ENCODE measurements around the gene ROM1. TPM values are rescaled to one million over a fixed set of nuclear protein-coding genes. Genes with fewer than 3 reads are reported as not detected.
A peak's percentile ranks its signal among the peaks of the same experiment; 100 is the strongest.

The ROM1 gene
- total RNA-seq = 1 to 10 TPM; 1.8 to 4.0 TPM

GRCh38 chr11:62612366-62613290 lies at the start of gene ROM1, which contains the start of gene EML3:
Gene ROM1 (plus strand): TSS chr11:62613257. CDS start chr11:62613282, 25 bp downstream.
Gene EML3 (minus strand): TSS chr11:62612775. CDS start chr11:62612457, 318 bp downstream.
- DNase-seq (peak; percentile 83 to 89 (median 85)), ATAC-seq (peak; percentile 79)
- peaks cover 0 to 3% of the 10 kb centered on the region in 2 donors for H3K36me3 ChIP-seq (replicated peaks in 1 of 2; ENCODE audit: insufficient read depth in 1 of 2, low read depth in 2 of 2)
- peaks cover 22% of the 10 kb centered on the region for H3K4me1 ChIP-seq
- TF ChIP-seq CTCF (IDR thresholded peaks at IDR 0.05) (peak; percentile 67 to 97 (median 95)), POLR2A (IDR thresholded peaks at IDR 0.05) (peak in 2 of 3 donors; percentile 8 to 28)
- H3K4me3 ChIP-seq = peak within 1 kb of the TSS; percentile 54 to 64
- H3K9me3 ChIP-seq = no peaks in the 10 kb centered on the region
- no peaks in the 10 kb centered on the region for H3K27me3 ChIP-seq
- 4 to 10% methylated on average over 2 to 57 of the region's 91 CpGs for WGBS, 2 donors
- peak within 1 kb of the TSS; percentile 82 to 96 (median 88) for H3K27ac ChIP-seq
- intact Hi-C loops (cut with DNase I) = no loop called here

- H3K4me1 ChIP-seq = peaks cover 13% of the 10 kb centered on the region
- no peak overlapping the region for H3K27ac ChIP-seq
- 64 to 69% methylated on average over 5 of the region's 5 CpGs for WGBS, 2 donors
- H3K9me3 ChIP-seq = no peaks in the 10 kb centered on the region
- intact Hi-C loops (cut with DNase I) = no loop called here
- ATAC-seq (no peak), DNase-seq (no peak)
- no peak overlapping the region for H3K4me3 ChIP-seq
- peaks cover 4 to 24% of the 10 kb centered on the region in 2 donors for H3K36me3 ChIP-seq (replicated peaks in 1 of 2; ENCODE audit: insufficient read depth in 1 of 2, low read depth in 2 of 2)
- TF ChIP-seq CTCF (IDR thresholded peaks at IDR 0.05) (no peak), POLR2A (IDR thresholded peaks at IDR 0.05) (no peak)
- H3K27me3 ChIP-seq = no peaks in the 10 kb centered on the region
Observed at GRCh38 chr11:62565100-62565802, 47.8 kb upstream of the ROM1 start.

- whole genome bisulfite sequencing, 2 donors = 89 to 93% methylated on average over 8 of the region's 8 CpGs
- H3K36me3 ChIP-seq (replicated peaks in 1 of 2; ENCODE audit: insufficient read depth in 1 of 2, low read depth in 2 of 2) = peaks cover 7 to 30% of the 10 kb centered on the region in 2 donors
- intact Hi-C loops (cut with DNase I) = no loop called here
- no peak overlapping the region for H3K4me3 ChIP-seq
- H3K27me3 ChIP-seq = no peaks in the 10 kb centered on the region
- DNase-seq = no peak
- TF ChIP-seq POLR2A (IDR thresholded peaks at IDR 0.05) (no peak), CTCF (IDR thresholded peaks at IDR 0.05) (no peak)
- no peak for ATAC-seq
- peaks cover 7% of the 10 kb centered on the region for H3K4me1 ChIP-seq
- no peak overlapping the region for H3K27ac ChIP-seq
- no peaks in the 10 kb centered on the region for H3K9me3 ChIP-seq
Observed at GRCh38 chr11:62566247-62566646, 46.8 kb upstream of the ROM1 start.

- no peak overlapping the region for H3K27ac ChIP-seq
- no peak for ATAC-seq
Observed at GRCh38 chr11:62567018-62567633, 45.9 kb upstream of the ROM1 start.

More at GRCh38 chr11:62567018-62567633, 45.9 kb upstream of the ROM1 start:
- TF ChIP-seq POLR2A (IDR thresholded peaks at IDR 0.05) (no peak), CTCF (IDR thresholded peaks at IDR 0.05) (no peak)
- H3K27me3 ChIP-seq = no peaks in the 10 kb centered on the region
- peaks cover 7 to 32% of the 10 kb centered on the region in 2 donors for H3K36me3 ChIP-seq (replicated peaks in 1 of 2; ENCODE audit: insufficient read depth in 1 of 2, low read depth in 2 of 2)
- no peaks in the 10 kb centered on the region for H3K9me3 ChIP-seq
- H3K4me3 ChIP-seq = no peak overlapping the region
- WGBS, 2 donors = 76 to 87% methylated on average over 8 of the region's 8 CpGs
- peaks cover 16% of the 10 kb centered on the region for H3K4me1 ChIP-seq
- no peak for DNase-seq
- intact Hi-C loops (cut with DNase I) = no loop called here

Data from body of pancreas (tissue), 4 donors.